MV-4-11 (cell line): ENCODE measurements around the gene GPR82.

Experiments used
- DNase-seq: peaks from one replicate; lab custom pipeline; 2025; lab: John Stamatoyannopoulos, UW

Gene GPR82

DNA sequence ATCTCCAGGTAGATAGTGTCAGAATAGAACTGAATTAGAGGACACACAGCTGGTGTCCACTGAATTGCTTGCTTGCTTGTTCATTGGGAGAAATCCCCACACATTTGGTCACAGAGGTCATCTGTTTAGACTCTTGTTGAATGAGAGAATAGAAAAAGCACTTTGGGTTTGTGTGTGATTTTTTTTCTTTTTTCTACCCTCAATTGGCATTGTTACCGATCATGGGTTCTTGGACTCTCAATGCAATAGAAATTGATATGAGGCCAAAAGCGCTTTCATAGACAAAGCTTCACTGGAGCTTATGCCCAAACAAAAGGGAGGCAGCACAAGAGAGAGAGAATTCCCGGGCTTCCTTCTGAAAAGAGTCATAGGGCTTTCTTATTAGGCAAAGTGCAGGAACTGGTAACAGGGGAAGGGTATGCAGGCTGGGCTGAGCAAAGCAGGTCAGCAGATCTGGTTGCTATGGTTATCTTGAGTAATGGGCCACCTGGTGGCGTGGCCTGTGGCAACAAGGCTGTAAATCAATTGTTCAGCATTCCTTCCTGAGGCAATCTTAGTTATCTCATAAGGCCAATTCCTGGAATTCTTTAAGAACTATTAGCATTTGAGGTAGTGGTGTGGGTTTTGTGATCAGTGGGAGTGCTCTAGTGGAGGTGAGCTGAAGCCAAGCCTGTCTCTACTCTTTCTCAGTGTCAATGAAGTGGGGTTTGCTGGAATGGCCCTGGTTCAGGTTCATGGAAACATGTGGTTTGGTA is 5.3 kb upstream of the GPR82 start:
- no peak for DNase-seq

- peak; percentile 50 for DNase-seq
Measured at GRCh38 chrX:41719610-41720009, 4.4 kb upstream of the GPR82 start.

DNA sequence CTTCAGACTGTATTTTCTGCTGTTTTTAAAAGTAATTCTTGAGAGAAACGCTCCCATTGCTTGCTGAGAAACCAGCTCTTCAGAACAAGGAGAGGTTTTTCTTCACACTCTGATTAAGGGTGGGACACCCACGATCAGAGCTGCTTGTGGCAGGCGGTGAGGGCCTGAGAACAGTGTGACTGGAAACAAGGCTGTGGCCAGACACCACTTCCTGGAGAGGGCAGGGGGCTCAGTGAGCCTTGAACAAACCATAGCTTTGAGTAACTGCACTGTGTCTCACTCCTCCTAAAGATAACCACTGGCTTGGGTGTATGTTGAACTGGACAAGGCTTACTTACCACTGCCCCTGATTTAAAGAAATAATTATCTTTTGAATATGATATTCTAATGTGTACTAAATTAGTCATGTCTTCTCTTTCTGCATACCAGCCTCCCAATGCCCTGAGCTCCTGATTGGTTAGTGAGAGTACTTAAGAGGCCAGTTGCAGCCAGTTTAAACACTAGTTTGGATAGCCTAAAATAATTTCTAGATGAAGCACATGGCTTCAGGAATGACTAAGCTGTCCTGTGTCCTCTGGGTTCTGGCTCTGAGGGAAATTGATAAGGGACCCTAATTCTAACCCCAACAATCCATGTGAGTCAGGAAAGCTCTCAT is 3.7 kb upstream of the GPR82 start:
- DNase-seq = peak; percentile 15

GRCh38 chrX:41721590-41721989 is 2.4 kb upstream of the GPR82 start:
- DNase-seq = no peak

DNA sequence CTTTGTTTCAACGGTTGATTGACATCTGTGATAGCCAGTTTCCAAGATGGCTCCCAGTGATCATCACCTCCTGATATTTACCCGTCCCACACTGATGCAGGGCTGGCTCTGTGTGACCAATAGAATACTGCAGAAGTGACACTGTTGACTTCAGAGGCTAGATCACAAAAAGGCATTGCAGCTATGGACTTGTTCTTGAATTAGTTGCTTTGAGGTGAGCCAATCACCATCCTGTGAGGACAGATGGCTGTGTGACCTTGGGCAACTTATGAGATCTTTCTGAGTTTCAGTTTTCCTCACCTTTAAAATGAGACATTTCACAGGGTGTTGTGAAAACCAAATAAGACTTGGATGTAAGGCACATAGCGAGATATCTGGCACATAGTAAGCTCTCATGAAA is 1.8 kb upstream of the GPR82 start:
- no peak for DNase-seq

GRCh38 chrX:41722816-41723618 is 964 bp upstream of the GPR82 start:
- DNase-seq = peak; percentile 26

- DNase-seq = no peak
Measured at GRCh38 chrX:41728125-41728524, 4.1 kb downstream of the GPR82 start.

DNA sequence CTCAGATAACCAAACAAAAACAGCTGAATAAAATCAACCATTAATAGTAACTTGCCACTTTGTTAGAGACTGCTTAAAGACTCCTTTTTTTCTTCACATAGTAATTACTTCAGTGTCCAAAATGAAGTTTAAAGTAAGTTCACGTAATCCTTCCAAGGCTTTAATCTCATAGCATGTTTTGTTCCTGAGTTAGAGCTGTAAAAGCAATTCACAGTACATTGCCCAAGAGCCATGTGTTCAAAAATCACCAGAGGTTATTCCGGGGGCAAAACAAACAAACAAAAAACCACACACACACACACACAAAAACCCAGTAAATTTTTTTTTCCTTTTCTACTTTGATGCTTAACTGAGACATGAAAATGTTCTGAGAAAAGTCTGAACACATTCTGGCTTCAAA is 6.1 kb downstream of the GPR82 start:
- DNase-seq = no peak

- DNase-seq = no peak
Measured at GRCh38 chrX:41732260-41732659, 8.3 kb downstream of the GPR82 start.

GRCh38 chrX:41733939-41734338 is 10.0 kb downstream of the GPR82 start:
- DNase-seq = peak; percentile 71

DNA sequence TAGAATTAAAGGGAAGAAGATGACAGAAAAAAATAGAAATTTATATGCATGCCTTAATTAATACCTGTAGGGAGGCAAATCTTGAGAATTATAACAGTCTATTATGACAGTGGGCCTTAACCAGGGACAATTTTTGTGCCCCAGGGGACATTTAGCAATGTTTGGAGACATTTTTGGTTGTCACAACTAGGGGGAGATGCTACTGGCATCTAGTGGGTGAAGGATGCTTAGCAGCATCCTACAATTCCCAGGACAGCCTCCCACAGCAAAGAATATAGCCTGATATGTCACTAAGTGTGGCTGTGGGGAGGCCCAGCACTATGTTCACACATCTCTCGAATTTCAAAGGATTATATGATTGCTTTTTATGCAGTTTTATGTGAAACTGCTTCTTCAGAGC is 10.5 kb downstream of the GPR82 start:
- DNase-seq = peak; percentile 12

DNA sequence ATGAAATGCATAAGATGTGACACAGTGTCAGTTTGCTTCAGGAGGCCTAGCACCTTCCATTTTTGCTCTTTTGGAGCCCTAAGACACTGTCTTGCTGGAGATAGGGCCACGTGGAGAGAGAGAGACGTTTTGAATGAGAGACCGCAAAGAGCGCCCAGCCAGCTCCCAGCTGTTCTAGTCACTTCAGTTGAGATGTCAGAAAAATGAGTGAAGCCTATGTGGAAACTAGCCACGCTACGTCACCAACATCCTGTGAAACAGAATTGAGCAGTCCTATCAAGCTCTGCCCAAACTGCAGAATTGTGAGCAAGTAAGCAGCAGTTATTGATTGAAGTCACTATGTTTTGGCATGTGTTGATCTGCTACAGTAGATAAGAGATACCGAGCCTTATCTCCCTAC is 13.1 kb downstream of the GPR82 start:
- peak; percentile 76 for DNase-seq

DNA sequence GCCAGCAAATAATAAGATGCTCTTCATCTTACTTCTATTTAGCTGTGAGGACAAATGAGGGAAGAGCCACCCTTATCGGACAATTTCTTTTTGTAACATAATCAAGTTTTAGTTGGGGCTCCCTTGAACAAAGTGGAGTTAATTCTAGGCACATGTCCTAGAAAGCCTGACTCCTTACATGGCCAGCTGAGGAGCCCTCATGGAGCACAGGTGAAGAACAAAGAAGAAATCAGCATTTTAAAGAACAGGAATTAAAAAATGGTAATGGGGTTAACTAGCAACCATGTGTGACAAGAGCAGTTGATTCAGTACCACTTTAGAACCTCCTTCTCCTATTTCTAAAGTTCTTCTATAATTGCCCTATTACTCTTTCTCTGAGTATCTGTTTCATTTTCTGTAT is 15.9 kb downstream of the GPR82 start:
- no peak for DNase-seq

DNA sequence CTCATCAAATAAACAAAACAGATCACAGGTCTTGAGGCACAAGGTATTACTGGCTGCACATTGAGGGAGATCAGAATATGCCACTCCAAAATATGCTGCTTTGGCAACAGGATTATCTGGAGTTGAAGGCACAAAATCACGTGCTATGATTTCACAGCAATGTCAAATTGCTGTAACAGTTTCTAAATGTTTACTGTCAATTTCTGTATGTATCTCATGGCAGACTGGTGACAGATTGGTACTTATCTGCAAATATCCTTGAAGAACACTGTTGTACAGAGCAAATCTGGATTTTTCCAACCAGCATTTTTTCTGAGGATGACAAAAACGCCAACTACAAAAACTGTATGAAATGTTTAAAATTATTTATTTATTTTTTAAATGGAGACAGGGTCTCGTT is 26.7 kb downstream of the GPR82 start:
- DNase-seq = no peak

DNA sequence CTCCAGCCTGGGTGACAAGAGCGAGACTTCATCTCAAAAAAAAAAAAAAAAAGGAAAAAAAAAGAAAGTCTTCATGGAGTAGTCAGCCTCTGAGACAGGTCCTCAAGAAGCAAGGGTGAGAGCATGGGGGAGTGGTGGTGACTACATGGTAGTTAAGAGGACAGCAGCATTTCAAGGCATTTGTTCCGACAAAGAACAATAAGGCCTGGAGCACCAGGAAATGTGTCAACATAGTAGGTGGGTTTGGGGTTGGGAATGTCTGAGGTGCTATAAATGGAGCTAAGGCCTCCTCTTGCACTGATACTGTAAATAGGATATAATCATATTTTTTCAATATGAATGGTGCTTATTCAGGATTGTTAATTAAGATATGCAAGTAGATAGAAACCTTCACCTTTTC is 34.4 kb downstream of the GPR82 start:
- DNase-seq = no peak

DNA sequence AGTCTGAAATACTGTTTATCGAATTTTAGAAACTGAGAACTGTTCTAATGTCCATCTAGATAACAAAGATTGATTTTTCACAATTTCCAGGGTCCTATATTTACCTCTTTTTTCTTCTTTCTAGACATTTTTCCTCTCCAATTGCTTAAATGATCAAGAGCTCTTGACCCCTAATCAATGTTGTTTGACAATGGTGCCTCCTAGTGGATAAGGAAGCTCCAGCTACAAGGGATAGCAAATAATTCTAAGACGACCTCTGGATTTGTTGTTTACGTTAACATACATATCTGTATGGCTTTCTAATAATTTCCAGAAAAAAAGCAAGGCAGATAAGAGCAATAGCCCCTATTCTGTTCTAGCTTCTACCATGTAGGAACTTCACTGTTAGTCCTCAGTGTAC is 35.8 kb downstream of the GPR82 start:
- peak; percentile 28 for DNase-seq

GRCh38 chrX:41761169-41761568 is 37.2 kb downstream of the GPR82 start:
- no peak for DNase-seq

GRCh38 chrX:41761702-41762101 is 37.7 kb downstream of the GPR82 start:
- DNase-seq = no peak

GRCh38 chrX:41779030-41779564 is 55.1 kb downstream of the GPR82 start:
- no peak for DNase-seq
